Measurements from ENCODE around the gene MYO3B. TPM values are rescaled to one million over a fixed set of nuclear protein-coding genes. Genes with fewer than 3 reads are reported as not detected.

The MYO3B gene
- total RNA-seq, 1 donor: 0.09 TPM

DNA sequence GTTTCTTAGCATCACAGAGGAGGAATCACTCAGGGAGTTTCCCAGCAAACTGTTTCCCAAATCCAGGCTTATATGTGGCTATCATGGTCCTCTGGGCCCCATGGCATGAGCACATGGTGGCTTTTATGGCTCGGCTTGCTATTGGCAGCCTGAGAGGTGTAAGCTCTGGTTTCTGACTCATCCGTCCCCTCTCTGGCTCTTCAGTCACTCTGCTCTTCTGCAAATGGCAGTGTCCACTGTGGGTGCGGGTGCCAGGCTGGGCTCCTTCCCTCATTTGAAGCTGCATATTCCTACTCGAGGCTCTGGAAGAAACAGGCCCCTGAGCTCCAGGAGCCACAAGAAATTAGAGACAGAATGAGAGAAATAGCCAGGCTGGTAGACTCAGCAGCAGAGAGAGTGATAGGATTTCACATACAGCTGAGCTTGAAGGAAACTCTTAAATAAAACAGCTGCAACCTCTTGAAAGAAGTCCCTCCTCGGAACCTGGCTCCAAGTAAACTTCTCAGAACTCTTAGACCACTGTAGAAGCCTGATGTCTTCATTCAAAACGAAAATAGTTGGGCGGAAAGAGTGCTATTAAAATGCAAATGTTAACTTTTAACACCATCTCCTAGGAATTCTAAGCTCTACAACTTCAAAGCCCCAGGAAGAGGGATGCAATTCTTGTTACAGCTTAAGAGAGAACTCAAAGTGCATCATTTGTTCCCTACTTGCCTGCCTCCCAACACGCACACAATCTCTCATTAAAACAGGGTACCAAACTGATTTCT is 324.6 kb downstream of the MYO3B start:
- no peak for DNase-seq (ENCODE audit: low read depth)
- H3K4me3 ChIP-seq (ENCODE audit: low read depth, low read length): no peak overlapping the region
- TF ChIP-seq, protein P1, sequence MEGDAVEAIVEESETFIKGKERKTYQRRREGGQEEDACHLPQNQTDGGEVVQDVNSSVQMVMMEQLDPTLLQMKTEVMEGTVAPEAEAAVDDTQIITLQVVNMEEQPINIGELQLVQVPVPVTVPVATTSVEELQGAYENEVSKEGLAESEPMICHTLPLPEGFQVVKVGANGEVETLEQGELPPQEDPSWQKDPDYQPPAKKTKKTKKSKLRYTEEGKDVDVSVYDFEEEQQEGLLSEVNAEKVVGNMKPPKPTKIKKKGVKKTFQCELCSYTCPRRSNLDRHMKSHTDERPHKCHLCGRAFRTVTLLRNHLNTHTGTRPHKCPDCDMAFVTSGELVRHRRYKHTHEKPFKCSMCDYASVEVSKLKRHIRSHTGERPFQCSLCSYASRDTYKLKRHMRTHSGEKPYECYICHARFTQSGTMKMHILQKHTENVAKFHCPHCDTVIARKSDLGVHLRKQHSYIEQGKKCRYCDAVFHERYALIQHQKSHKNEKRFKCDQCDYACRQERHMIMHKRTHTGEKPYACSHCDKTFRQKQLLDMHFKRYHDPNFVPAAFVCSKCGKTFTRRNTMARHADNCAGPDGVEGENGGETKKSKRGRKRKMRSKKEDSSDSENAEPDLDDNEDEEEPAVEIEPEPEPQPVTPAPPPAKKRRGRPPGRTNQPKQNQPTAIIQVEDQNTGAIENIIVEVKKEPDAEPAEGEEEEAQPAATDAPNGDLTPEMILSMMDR (IDR thresholded peaks at IDR 0.05; ENCODE audit: insufficient read depth, low read length): no peak

DNA sequence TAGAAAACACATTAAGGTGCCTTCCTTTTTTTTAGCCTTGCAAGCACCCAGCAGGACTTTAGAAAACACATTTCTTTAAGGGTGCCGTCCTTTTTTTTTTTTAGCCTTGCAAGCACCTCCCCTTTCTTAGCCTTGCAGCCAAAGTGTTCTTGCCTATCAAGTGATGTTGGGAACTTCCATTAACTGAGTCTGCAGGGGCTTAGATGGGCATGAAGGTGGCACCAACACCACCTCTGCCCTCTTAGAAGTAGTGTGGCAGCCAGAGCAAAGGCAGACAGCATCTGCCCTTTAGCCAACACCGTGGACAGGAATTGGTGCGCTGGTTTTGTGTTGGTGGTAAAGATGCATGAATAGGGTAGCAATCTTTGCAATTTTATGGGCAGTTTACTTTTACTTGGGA is 325.6 kb downstream of the MYO3B start:
- no peak overlapping the region for H3K4me3 ChIP-seq (ENCODE audit: low read depth, low read length)
- no peak for DNase-seq (ENCODE audit: low read depth)
- TF ChIP-seq, protein P1 (IDR thresholded peaks at IDR 0.05; ENCODE audit: insufficient read depth, low read length): no peak

DNA sequence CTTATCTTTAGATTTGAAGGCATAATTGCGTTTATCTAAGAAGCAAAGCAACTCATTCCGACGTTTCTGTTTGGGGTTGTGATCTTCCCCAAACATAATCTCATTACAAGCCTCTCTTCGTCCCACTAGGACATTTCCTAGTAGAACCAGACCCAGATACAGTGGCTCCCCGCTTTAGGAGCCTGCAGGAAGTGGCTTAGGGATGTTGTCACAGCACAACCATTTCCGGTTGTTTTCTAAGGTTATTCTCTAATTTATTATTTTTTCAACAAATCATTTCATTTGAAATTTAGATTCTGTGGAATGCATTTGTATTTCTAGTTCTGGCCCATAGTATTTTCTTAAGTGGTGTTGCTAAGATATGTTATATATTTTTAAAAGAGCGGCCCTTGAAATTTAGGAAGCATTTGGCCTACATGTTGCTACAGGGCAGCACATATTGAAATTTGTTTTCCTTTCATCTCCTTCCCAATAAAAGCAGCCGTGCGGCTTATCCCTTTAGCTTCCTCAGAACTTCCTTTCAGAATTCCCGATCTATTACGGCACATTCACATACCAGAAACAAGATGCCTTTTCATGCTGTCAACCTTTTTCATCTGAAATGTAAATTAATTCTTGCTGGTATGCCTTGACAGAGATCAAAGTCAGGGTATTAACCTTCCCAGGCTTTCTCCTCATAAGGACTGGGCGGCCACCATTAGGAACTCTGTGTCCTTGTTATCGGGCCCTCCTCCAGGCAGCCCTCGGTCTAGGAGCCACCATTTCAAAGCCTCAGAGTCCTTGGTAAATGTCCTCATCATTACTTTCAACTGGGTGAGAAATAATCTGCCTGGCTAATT is 326.2 kb downstream of the MYO3B start:
- TF ChIP-seq, protein P1 (IDR thresholded peaks at IDR 0.05; ENCODE audit: insufficient read depth, low read length): no peak
- no peak for DNase-seq (ENCODE audit: low read depth)
- no peak overlapping the region for H3K4me3 ChIP-seq (ENCODE audit: low read depth, low read length)

DNA sequence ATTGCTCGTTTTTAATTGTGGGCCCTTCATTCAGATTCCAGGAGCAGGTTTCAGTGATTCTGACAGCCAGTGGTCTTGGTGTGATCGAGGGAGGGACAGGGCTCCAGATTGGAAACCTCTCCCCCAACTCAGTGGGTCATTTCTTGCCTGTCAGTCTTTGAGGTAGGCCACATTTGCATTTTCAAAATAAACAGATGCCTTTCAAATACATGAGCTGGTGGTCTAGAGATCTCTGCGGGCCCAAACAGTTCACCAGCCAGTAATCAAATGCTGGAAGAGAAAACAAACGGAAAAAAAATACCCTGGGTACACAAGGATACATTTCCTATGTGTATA is 326.8 kb downstream of the MYO3B start:
- TF ChIP-seq, protein P1 (IDR thresholded peaks at IDR 0.05; ENCODE audit: insufficient read depth, low read length): no peak

DNA sequence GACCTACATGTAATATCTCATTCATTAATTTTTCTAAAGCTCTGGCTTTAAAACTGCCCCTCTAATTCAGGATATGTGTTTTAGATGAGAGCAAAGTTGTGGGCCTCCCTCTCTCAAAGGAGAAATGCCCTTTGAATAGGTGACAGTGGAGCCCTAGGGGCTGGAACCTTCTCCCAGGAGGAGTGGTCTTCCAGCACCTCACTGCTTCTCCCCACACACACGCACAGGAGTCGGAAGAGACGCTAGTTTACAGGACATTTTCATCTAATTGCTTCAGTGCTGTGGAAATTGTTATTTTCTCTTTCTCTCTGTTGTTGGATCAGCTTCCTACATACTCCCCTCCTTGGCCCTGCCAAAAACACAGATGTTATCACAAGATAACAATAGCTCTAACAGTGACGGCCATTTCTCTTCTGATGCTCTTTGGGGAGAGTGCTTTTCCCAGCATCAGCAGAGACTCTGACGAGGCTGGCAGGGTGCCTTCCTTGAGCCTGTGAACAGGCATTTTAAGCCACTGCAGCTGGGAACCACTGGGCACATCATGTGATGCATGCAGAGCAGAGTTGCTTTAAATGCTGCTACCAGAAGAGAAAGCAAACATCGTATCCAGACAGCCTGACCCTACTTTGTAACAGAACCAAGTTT is 327.8 kb downstream of the MYO3B start:
- peak; percentile 44 for DNase-seq (ENCODE audit: low read depth)
- H3K4me3 ChIP-seq (ENCODE audit: low read depth, low read length): no peak overlapping the region
- TF ChIP-seq, protein P1 (IDR thresholded peaks at IDR 0.05; ENCODE audit: insufficient read depth, low read length): no peak

More for the DNA sequence above, 326.8 kb downstream of the MYO3B start:
- no peak for DNase-seq (ENCODE audit: low read depth)
- H3K4me3 ChIP-seq (ENCODE audit: low read depth, low read length): no peak overlapping the region

DNA sequence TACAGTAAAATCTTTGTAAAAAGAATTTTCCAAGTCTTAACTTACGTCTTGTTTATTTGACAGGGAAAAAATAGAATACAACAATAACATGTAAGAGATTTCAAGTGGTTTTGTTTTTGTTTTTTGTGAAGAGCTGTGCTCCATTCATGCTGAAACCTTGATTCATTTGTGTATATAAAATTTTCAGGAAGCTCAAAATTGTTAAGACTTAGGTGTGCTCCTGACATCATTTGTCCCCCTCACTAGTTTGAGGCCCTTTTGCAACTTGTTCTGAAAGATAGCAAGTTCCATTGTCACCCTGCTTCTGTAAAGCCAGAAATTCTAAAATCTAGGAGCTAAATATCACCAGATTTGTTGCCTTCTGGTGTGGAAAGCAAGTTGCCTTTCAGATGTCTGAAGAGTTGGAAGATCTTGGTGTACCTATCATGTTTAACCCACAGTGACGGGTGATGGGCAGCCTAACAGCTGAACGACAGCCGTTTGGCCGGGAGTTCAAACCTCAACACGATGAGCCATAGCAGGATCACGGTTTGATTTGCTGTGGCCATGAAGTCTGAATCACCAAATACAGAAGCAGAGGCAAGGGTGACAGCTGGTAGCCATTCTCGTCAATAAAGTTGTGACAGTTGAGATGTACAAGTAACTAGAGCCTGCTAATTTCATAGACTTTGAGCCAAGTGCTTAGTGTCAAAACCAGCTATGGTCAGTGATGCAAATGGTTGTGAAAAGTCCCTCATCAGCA is 331.7 kb downstream of the MYO3B start:
- TF ChIP-seq, protein P1 (IDR thresholded peaks at IDR 0.05; ENCODE audit: insufficient read depth, low read length): no peak
- no peak overlapping the region for H3K4me3 ChIP-seq (ENCODE audit: low read depth, low read length)
- no peak for DNase-seq (ENCODE audit: low read depth)

Measured in fibroblast of the aortic adventitia (primary cell).